Measurements from ENCODE around the gene SLC25A14.

- no peak for TF ChIP-seq CTCF (IDR thresholded peaks at IDR 0.05; ENCODE audit: extremely low read depth in 1 of 2, insufficient read depth in 1 of 2, low read depth in 1 of 2, low read length in 2 of 2)
- TF ChIP-seq POLR2A (IDR thresholded peaks at IDR 0.05; ENCODE audit: low read depth, low read length), result no peak
- TF ChIP-seq MYC (IDR thresholded peaks at IDR 0.05; ENCODE audit: low read depth, low read length), result no peak
- TF ChIP-seq, protein P1, sequence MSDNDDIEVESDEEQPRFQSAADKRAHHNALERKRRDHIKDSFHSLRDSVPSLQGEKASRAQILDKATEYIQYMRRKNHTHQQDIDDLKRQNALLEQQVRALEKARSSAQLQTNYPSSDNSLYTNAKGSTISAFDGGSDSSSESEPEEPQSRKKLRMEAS (IDR thresholded peaks at IDR 0.05; ENCODE audit: insufficient read depth, insufficient read length), result no peak
- no peak for TF ChIP-seq EZH2 (IDR thresholded peaks at IDR 0.05; ENCODE audit: borderline replicate concordance, low read depth, low read length, severe bottlenecking)
- TF ChIP-seq POLR2AphosphoS5 (IDR thresholded peaks at IDR 0.05; ENCODE audit: insufficient read depth, low read depth, low read length), result no peak
- no peak for TF ChIP-seq JUN (IDR thresholded peaks at IDR 0.05; ENCODE audit: borderline replicate concordance, insufficient read depth, insufficient read length, low read depth)
Measured at GRCh38 chrX:130296743-130297142, 43.0 kb upstream of the SLC25A14 start.

All from endothelial cell of umbilical vein (primary cell).